Ovary (tissue), 3 donors: ENCODE data around the gene HOXC9.

Experiments used
- EP300 ChIP-seq: sonication (generic); formaldehyde crosslinking; IDR thresholded peaks from one replicate; pipeline ENCODE4 v1.6.1; 2017; ENCODE audit warnings: antibody characterized with exemption
- POLR2A ChIP-seq: fragments of 450-650 bp; IDR thresholded peaks from one replicate; pipeline ENCODE4 v1.6.1; 2017; ENCODE audit warnings: antibody characterized with exemption, mild to moderate bottlenecking, moderate library complexity
- TF ChIP-seq, protein P1 (sequence below), 3 donors: fragments of 450-650 bp in 2 of 3; fragments of 200-600 bp in 1 of 3; IDR thresholded peaks; one replicate each; pipeline versions ENCODE4 v1.5.1 to v1.8.0; 2016 to 2022; ENCODE audit warnings: antibody characterized with exemption in 3 of 3, mild to moderate bottlenecking in 1 of 3
- donor health status: DM: no; HTN: no; CAD: no.

DNA sequence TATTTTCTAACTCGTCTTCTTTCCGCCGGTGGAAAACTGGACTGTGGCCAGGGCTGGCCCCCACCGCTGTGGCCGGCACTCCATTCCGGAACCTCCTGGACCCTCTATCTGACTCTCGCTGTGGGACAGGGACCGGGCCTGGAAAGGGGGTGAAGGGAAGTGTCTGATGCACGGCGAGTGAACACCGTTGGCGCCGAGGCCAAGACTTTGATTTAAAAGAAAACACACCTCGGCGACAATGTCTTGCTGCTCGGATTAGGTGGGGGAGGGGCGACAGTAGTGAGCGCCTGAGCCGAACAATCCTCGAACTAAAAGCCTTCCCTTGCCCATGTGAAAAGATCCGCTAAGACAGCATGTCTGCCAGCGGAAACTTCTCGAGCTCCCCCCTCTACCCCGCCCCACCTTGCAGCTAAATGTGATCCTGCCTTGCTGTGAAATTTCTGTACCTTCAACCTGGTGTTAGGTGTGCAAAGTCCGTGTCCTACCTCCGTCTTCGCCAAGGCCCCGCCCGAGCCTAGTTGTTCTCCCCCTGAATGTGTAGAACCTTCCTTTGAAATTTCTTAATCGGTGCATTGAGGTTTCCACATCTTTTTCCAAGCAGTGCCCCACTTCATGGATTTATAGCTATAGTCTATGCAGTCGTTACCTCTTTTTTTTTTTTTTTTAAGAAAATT lies 24.3 kb upstream of the HOXC9 start:
- TF ChIP-seq, protein P1, sequence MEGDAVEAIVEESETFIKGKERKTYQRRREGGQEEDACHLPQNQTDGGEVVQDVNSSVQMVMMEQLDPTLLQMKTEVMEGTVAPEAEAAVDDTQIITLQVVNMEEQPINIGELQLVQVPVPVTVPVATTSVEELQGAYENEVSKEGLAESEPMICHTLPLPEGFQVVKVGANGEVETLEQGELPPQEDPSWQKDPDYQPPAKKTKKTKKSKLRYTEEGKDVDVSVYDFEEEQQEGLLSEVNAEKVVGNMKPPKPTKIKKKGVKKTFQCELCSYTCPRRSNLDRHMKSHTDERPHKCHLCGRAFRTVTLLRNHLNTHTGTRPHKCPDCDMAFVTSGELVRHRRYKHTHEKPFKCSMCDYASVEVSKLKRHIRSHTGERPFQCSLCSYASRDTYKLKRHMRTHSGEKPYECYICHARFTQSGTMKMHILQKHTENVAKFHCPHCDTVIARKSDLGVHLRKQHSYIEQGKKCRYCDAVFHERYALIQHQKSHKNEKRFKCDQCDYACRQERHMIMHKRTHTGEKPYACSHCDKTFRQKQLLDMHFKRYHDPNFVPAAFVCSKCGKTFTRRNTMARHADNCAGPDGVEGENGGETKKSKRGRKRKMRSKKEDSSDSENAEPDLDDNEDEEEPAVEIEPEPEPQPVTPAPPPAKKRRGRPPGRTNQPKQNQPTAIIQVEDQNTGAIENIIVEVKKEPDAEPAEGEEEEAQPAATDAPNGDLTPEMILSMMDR (IDR thresholded peaks at IDR 0.05), result no peak
- TF ChIP-seq EP300 (no peak), POLR2A (no peak)
